Femur (tissue), 1 donor: ENCODE data around the gene AP4S1.

Experiments
- DNase-seq: peaks from one replicate; pipeline ENCODE4 v3.0.0-alpha.2; 2017

The AP4S1 gene

GRCh38 chr14:31139301-31139847, 113.9 kb downstream of the AP4S1 start:
- DNase-seq: no peak

DNA sequence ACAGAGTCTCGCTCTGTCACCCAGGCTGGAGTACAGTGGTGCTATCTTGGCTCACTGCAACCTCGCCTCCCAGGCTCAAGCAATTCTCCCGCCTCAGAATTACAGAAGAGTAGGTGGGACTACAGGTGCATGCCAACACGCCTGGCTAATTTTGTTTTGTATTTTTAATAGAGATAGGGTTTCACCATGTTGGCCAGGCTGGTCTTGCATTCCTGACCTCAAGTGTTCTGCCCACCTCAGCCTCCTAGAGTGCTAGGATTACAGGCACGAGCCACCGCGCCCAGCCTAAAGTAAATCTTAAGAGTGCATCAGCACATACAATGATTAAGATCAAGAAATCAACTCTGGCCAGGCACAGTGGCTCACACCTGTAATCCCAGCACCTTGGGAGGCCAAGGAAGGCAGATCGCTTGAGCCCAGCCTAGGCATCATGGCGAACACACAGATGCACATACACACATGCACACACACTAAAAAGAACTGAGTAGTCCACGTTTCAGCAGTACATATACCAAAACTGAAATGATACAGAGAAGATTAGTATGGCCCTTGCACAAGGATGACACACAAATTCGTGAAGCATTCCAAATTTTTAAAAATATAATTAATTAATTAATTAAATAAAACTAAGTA, 117.1 kb downstream of the AP4S1 start:
- no peak for DNase-seq
